Adrenal gland (tissue), 12 donors: ENCODE measurements around the gene NECTIN3. TPM values are rescaled to one million over a fixed set of nuclear protein-coding genes. Genes with fewer than 3 reads are reported as not detected.

Source experiments
- DNase-seq, 7 donors: peaks; one replicate each; pipeline ENCODE4 v3.0.0-alpha.2; 2019 to 2020
- H3K27ac ChIP-seq, 5 donors: fragments of 200-600 bp; sonication (generic) in 4 of 5; 1 replicate in 3 of 5; 2 replicates in 2 of 5; pipeline versions ENCODE4 v1.5.1 to v1.8.0; 2016 to 2020; ENCODE audit warnings: mild to moderate bottlenecking in 1 of 5
- H3K27me3 ChIP-seq: fragments of 200-600 bp; 2 replicates; pipeline ENCODE4 v1.8.0; 2021
- H3K36me3 ChIP-seq, 2 donors: fragments of 200-600 bp; replicated peaks in 1 of 2; 1 replicate in 1 of 2; 2 replicates in 1 of 2; pipeline versions ENCODE4 v1.5.1 to v1.8.0; 2018 to 2022
- H3K4me1 ChIP-seq, 2 donors: fragments of 200-600 bp; replicated peaks in 1 of 2; 1 replicate in 1 of 2; 2 replicates in 1 of 2; pipeline versions ENCODE4 v1.5.1 to v1.8.0; 2018 to 2021
- H3K4me3 ChIP-seq, 4 donors: fragments of 200-600 bp; sonication (generic) in 3 of 4; one replicate each; pipeline ENCODE4 v1.5.1; 2016 to 2018
- H3K9me3 ChIP-seq, 3 donors: fragments of 200-600 bp; sonication (generic) in 1 of 3; replicated peaks in 1 of 3; 1 replicate in 2 of 3; 2 replicates in 1 of 3; pipeline versions ENCODE4 v1.5.1 to v1.8.0; 2016 to 2021
- POLR2A ChIP-seq, 2 donors: fragments of 450-650 bp; IDR thresholded peaks; one replicate each; pipeline ENCODE4 v1.6.1; 2017; ENCODE audit warnings: antibody characterized with exemption in 2 of 2, mild to moderate bottlenecking in 2 of 2, moderate library complexity in 1 of 2
- WGBS, 4 donors: extraction: QIAGEN DNeasy Blood & Tissue Kit in 2 of 4; methylation state at CpG; one replicate each; pipeline versions ENCODE4 v1.1.5 to v1.1.7; 2013 to 2017; 5-methylcytosine and 5-hydroxymethylcytosine counted together
- intact Hi-C, 2 donors: fragments of 100-400 bp; cut with DNase I; formaldehyde crosslinking; loops; one replicate each; pipeline versions ENCODE4 v1.14.1 to v1.15.0; 2022 to 2023
- polyA plus RNA-seq, 3 donors: library from polyadenylated mRNA; stranded (reverse); fragments of 200-250 nt in 2 of 3; fragments of 350-450 nt in 1 of 3; fragmentation: Illumina TruSeq in 1 of 3; extraction: RNeasy Lipid Tissue Mini Kit (QIAGEN cat#74804) in 1 of 3; gene quantifications; one replicate each; pipeline ENCODE4 v1.2.3, GENCODE V29; 2013 to 2014
- total RNA-seq, 9 donors: library from RNA; depleted of rRNA in 4 of 9; stranded (reverse); fragments of >200 nt in 4 of 9; fragments of 120-200 nt in 1 of 9; fragmentation: NEBNext Ultra II Directional in 1 of 9; extraction: Animal tissue kit (Norgen Biotek cat#: 25700) in 1 of 9; gene quantifications; one replicate each; pipeline versions ENCODE4 v1.1.0 to v1.2.4, GENCODE V29; 2013 to 2023
- TF ChIP-seq, protein P1 (sequence below), 6 experiments: fragments of 450-650 bp in 4 of 6; fragments of 200-600 bp in 2 of 6; sonication (generic) in 1 of 6; IDR thresholded peaks; 1 replicate in 5 of 6; 2 replicates in 1 of 6; pipeline versions ENCODE4 v1.5.1 to v1.8.0; 2016 to 2021; ENCODE audit warnings: antibody characterized with exemption in 6 of 6, mild to moderate bottlenecking in 2 of 6, moderate library complexity in 1 of 6
- donor health status: healthy with polysubstance abuse.
- donor health status: Bipolar disorder and iron deficiency.
- donor health status: DM: yes; HTN: yes; CAD: no.
- donor health status: DM: no; HTN: no; CAD: no.
- donor health status: DM: no; HTN: no; CAD: no.
- donor health status: DM: yes; HTN: yes; CAD: no.

NECTIN3 gene
- total and polyA plus RNA-seq, 12 donors = 1.3 to 31.5 (median 15.2) TPM

DNA sequence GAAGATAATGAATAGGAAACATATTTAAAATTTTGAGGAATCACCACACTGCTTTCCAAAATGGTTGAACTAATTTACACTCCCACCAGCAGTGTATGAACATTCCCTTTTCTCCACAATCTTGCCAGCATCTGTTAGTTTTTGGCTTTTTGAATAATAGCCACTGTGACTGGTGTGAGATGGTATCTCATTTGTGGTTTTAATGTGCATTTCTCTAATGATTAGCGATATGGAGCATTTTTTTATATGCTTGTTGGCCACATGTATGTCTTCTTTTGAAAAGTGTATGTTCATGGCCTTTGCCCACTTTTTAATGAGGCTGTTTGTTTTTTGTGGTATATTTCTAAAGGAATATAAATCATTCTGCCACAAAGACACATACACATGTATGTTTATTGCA lies 166.3 kb downstream of the NECTIN3 start:
- intact Hi-C loops = no loop called here
- TF ChIP-seq POLR2A (IDR thresholded peaks at IDR 0.05) = no peak
- TF ChIP-seq, protein P1, sequence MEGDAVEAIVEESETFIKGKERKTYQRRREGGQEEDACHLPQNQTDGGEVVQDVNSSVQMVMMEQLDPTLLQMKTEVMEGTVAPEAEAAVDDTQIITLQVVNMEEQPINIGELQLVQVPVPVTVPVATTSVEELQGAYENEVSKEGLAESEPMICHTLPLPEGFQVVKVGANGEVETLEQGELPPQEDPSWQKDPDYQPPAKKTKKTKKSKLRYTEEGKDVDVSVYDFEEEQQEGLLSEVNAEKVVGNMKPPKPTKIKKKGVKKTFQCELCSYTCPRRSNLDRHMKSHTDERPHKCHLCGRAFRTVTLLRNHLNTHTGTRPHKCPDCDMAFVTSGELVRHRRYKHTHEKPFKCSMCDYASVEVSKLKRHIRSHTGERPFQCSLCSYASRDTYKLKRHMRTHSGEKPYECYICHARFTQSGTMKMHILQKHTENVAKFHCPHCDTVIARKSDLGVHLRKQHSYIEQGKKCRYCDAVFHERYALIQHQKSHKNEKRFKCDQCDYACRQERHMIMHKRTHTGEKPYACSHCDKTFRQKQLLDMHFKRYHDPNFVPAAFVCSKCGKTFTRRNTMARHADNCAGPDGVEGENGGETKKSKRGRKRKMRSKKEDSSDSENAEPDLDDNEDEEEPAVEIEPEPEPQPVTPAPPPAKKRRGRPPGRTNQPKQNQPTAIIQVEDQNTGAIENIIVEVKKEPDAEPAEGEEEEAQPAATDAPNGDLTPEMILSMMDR (IDR thresholded peaks at IDR 0.05) = no peak
- H3K9me3 ChIP-seq = no peaks in the 10 kb centered on the region
- WGBS, 4 donors = 71 to 79% (median 73%) methylated on average over 1 of the region's 1 CpG
- no peaks in the 10 kb centered on the region for H3K36me3 ChIP-seq
- no peak for DNase-seq
- H3K4me3 ChIP-seq = no peak overlapping the region
- H3K4me1 ChIP-seq = no peaks in the 10 kb centered on the region
- no peak overlapping the region for H3K27ac ChIP-seq
- no peaks in the 10 kb centered on the region for H3K27me3 ChIP-seq

DNA sequence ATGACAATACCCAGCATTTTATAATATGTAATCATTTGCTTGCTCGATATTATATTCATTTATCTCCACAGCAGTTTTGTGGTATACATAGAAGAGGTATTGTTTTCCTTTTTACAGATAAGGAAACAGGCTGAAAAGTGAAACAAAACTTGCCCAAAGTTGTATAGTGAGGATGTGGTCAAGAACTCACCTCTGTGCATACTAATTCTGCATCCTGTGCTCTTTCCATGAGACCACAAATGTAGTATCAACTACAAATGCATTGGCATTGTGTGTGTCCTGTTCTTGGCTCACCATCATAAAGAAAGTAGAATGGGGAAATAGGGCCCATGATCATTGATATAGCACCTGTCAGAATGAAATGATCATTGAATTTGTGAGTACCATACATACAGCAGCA lies 167.3 kb downstream of the NECTIN3 start:
- Histone ChIP-seq H3K36me3 (no peaks in the 10 kb centered on the region), H3K4me3 (no peak overlapping the region), H3K4me1 (no peaks in the 10 kb centered on the region), H3K9me3 (no peaks in the 10 kb centered on the region), H3K27me3 (no peaks in the 10 kb centered on the region), H3K27ac (no peak overlapping the region)
- intact Hi-C loops = no loop called here
- WGBS, 4 donors = 77 to 81% (median 79%) methylated on average over 1 of the region's 1 CpG
- TF ChIP-seq, protein P1 (IDR thresholded peaks at IDR 0.05) = no peak
- TF ChIP-seq POLR2A (IDR thresholded peaks at IDR 0.05) = no peak
- no peak for DNase-seq

DNA sequence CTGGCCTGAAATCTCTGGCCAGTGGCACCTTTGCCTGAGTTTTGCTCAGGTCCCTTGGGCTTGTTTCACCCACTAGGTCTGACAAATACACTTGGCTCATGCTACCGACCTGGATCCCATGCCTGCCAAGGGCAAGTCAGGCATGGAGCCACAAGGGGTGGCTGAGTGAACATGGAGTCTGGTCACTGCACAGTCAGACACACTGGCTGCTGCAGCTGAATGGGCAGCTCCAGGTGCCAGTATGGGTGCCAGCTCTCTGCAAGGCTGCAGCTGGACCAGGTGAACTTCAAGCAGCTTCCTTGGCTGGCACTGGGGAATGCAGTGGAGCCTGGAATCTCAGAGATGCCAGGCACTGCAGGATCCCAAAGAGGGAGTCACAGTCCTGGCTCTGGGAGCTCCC lies 170.3 kb downstream of the NECTIN3 start:
- no peaks in the 10 kb centered on the region for H3K4me1 ChIP-seq
- no peak for DNase-seq
- intact Hi-C loops = no loop called here

More for the DNA sequence above, 170.3 kb downstream of the NECTIN3 start:
- H3K9me3 ChIP-seq = no peaks in the 10 kb centered on the region
- H3K27me3 ChIP-seq = no peaks in the 10 kb centered on the region
- TF ChIP-seq, protein P1 (IDR thresholded peaks at IDR 0.05) = no peak
- no peak for TF ChIP-seq POLR2A (IDR thresholded peaks at IDR 0.05)
- 50 to 67% (median 54%) methylated on average over 1 of the region's 1 CpG; no CpG with 5 or more reads in 1 of the 4 donors for WGBS, 4 donors
- H3K4me3 ChIP-seq = no peak overlapping the region
- H3K27ac ChIP-seq = no peak overlapping the region
- no peaks in the 10 kb centered on the region for H3K36me3 ChIP-seq
